Neutrophil (primary cell): Measurements from ENCODE around the gene MBOAT1.

Experiments
- H3K27ac ChIP-seq: fragments of 200-600 bp; sonication (generic); 2 replicates; pipeline ENCODE4 v1.5.1; 2016; ENCODE audit warnings: mild to moderate bottlenecking, moderate library complexity
- H3K27me3 ChIP-seq: fragments of 200-600 bp; sonication (generic); 2 replicates; pipeline ENCODE4 v1.6.0; 2016; ENCODE audit warnings: mild to moderate bottlenecking
- H3K36me3 ChIP-seq: fragments of 200-600 bp; sonication (generic); 2 replicates; pipeline ENCODE4 v1.5.1; 2017
- H3K4me1 ChIP-seq, 2 experiments: fragments of 200-600 bp in 1 of 2; sonication (generic) in 1 of 2; 1 replicate in 1 of 2; 2 replicates in 1 of 2; pipeline versions ENCODE4 v1.5.1 to v1.6.1; 2013 to 2016; ENCODE audit warnings: low read depth in 1 of 2, low read length in 1 of 2, mild to moderate bottlenecking in 1 of 2, moderate library complexity in 1 of 2; ENCODE audit not compliant: control insufficient read depth in 1 of 2, insufficient read depth in 1 of 2
- H3K4me3 ChIP-seq, 2 experiments: fragments of 200-600 bp in 1 of 2; sonication (generic) in 1 of 2; 1 replicate in 1 of 2; 2 replicates in 1 of 2; pipeline ENCODE4 v1.5.1; 2013 to 2016; ENCODE audit warnings: low read depth in 1 of 2, low read length in 1 of 2, mild to moderate bottlenecking in 1 of 2, moderate library complexity in 1 of 2
- H3K9me3 ChIP-seq: fragments of 200-600 bp; sonication (generic); 2 replicates; pipeline ENCODE4 v1.5.1; 2016
- TF ChIP-seq, protein P1 (sequence below): fragments of 200-600 bp; sonication (generic); IDR thresholded peaks from 2 replicates; pipeline ENCODE4 v1.5.1; 2016; ENCODE audit warnings: antibody characterized with exemption

MBOAT1 gene

GRCh38 chr6:20173833-20174792 lies 38.2 kb downstream of the MBOAT1 start:
- Histone ChIP-seq H3K36me3 (peaks cover under 1% of the 10 kb centered on the region), H3K4me3 (peak overlapping the region; percentile 44 to 57), H3K27me3 (no peaks in the 10 kb centered on the region), H3K4me1 (peaks cover 46 to 58% of the 10 kb centered on the region in 2 experiments), H3K27ac (peak overlapping the region; percentile 88), H3K9me3 (no peaks in the 10 kb centered on the region)
- TF ChIP-seq, protein P1, sequence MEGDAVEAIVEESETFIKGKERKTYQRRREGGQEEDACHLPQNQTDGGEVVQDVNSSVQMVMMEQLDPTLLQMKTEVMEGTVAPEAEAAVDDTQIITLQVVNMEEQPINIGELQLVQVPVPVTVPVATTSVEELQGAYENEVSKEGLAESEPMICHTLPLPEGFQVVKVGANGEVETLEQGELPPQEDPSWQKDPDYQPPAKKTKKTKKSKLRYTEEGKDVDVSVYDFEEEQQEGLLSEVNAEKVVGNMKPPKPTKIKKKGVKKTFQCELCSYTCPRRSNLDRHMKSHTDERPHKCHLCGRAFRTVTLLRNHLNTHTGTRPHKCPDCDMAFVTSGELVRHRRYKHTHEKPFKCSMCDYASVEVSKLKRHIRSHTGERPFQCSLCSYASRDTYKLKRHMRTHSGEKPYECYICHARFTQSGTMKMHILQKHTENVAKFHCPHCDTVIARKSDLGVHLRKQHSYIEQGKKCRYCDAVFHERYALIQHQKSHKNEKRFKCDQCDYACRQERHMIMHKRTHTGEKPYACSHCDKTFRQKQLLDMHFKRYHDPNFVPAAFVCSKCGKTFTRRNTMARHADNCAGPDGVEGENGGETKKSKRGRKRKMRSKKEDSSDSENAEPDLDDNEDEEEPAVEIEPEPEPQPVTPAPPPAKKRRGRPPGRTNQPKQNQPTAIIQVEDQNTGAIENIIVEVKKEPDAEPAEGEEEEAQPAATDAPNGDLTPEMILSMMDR, result no peak

GRCh38 chr6:20172842-20173456 lies 39.3 kb downstream of the MBOAT1 start:
- Histone ChIP-seq H3K36me3 (no peaks in the 10 kb centered on the region), H3K4me3 (peak overlapping the region in 1 of 2 experiments; percentile 44), H3K4me1 (peaks cover 50 to 63% of the 10 kb centered on the region in 2 experiments), H3K27ac (peak overlapping the region; percentile 88), H3K9me3 (no peaks in the 10 kb centered on the region), H3K27me3 (no peaks in the 10 kb centered on the region)
- TF ChIP-seq, protein P1, result no peak

- Histone ChIP-seq H3K4me3 (peak overlapping the region in 1 of 2 experiments; percentile 9), H3K27me3 (no peaks in the 10 kb centered on the region), H3K4me1 (peaks cover 47 to 59% of the 10 kb centered on the region in 2 experiments), H3K27ac (peak overlapping the region; percentile 65), H3K36me3 (peaks cover 5% of the 10 kb centered on the region), H3K9me3 (no peaks in the 10 kb centered on the region)
- TF ChIP-seq, protein P1, result no peak
These were observed 41.7 kb downstream of the MBOAT1 start for GRCh38 chr6:20170455-20171148.

- Histone ChIP-seq H3K27me3 (no peaks in the 10 kb centered on the region), H3K9me3 (no peaks in the 10 kb centered on the region), H3K36me3 (peaks cover 5% of the 10 kb centered on the region), H3K4me3 (peak overlapping the region in 1 of 2 experiments; percentile 9), H3K4me1 (peaks cover 42 to 51% of the 10 kb centered on the region in 2 experiments), H3K27ac (peak overlapping the region; percentile 65)
- TF ChIP-seq, protein P1, result no peak
These were observed 42.5 kb downstream of the MBOAT1 start for GRCh38 chr6:20169786-20170185.

DNA sequence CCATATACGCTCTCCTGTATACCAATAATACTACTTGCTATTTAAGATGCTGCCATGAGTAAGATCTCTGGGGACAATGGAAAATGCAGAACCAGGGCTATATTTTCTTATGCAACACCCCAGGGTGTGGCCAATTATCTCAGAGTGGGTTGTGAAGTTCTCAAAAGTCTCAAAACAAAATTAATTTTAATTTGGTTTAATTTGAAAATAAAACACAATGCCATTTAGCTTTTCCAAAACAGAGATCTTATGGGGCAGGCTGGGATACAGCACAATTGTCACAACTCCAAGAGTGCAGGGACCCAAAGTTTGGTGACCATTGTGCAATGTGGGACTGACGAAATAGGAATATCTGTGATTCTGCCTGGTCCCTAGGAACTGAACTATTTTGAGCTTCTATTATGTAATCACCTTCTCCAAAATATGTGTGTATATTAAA lies 43.1 kb downstream of the MBOAT1 start:
- Histone ChIP-seq H3K4me3 (no peak overlapping the region), H3K9me3 (no peaks in the 10 kb centered on the region), H3K27ac (peak overlapping the region; percentile 65), H3K36me3 (peaks cover 5% of the 10 kb centered on the region), H3K27me3 (no peaks in the 10 kb centered on the region), H3K4me1 (peaks cover 36 to 44% of the 10 kb centered on the region in 2 experiments)
- TF ChIP-seq, protein P1, result no peak
